HG02884 (cell line): ENCODE data around the gene RPS14.

Source experiments
- ATAC-seq: cut with Tn5 transposase; IDR thresholded peaks from one replicate; pipeline ENCODE4 v1.9.1; 2021; ENCODE audit warnings: mild to moderate bottlenecking, moderate library complexity; ENCODE audit not compliant: unreplicated experiment

RPS14 gene

DNA sequence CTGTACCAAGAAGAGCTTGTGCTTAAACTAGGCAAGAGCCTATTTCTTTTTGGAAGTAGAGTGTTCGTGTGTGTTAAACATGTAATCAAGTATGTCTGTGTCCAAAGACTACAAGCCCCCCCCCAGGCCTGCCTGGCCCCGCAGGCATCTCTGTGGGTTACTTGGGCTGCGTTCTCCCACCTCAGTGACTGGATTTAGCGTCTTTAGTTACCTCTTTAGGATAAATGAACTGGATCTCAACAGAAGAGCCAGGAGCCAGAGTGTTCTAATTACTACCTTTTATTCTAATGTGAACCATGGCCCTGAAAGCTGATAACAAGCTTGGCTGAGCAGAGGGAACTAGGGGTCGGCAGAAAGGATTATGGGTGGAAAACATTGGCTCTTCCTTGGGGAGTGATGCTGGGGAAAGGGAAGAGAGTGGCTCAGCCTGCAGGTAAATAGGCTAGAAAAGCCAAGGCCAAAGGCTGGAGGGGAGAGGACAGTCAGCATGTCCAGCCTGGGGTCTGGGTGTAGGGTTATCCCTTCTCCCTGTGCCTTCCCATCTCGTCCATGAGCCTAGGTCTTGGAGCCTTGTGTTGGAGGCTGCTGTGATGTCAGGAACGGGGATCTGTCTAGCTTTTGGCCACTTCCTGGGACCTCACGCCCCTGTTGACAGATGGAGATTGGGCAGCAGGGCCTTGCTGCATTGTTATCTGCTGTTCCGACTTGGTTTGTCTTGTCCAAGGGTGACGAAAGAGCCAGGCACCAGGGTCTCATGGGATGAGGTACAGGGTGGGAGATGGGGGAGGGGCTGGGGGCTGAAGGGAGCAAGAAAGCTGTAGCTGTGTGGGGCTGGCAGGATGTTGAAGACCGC is 47.9 kb downstream of the RPS14 start:
- no peak for ATAC-seq

DNA sequence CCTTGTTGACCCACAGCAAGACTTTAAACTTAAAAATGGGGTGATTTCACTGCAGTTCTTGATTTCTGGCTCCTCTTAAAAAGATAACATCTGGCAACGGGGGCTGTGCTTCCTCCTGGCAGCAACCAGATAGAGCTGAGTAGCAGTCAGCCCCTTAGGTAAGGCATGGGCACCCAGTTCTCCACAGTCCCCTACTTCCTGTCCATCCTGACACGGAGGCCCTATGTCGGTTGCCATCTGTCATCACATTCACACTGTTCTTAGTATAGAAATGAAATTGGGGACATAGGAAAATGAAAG is 48.5 kb downstream of the RPS14 start:
- no peak for ATAC-seq

DNA sequence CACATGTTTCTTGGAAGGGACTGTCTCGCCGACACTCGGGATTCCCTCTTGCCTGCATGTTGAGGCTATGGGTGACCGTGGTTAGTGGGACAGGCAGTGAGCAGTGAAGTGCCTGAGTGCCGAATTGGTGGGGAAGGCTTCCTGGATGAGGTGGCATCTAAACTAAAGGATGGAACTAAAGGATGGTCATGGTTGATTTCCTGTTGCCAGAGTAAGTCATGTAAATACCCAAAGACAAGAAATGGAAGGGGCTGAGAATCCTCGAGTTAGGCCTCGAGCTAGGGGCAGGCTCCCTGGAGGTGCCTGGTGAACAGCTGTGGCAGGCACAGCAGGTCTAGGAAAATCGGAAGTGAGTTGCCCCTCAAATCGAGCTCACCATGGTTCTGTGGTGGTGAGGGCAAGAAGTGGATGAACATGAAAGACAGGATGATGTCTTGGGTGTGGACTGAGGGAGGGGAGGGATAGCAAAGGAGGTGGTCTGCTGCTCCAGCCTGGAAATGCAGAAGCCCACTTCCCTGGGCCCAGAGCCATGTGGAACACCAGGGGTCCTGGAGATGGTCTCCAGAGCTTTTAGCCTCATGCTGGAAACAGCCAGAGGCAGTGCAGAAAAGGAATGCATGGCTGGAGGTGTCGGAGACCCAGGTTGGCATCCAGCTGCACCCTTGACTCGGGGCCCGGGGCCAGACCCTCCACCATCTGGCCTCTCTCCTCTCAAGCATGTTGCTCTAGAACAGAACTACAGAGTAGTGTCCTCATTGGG is 49.0 kb downstream of the RPS14 start:
- ATAC-seq, result no peak

DNA sequence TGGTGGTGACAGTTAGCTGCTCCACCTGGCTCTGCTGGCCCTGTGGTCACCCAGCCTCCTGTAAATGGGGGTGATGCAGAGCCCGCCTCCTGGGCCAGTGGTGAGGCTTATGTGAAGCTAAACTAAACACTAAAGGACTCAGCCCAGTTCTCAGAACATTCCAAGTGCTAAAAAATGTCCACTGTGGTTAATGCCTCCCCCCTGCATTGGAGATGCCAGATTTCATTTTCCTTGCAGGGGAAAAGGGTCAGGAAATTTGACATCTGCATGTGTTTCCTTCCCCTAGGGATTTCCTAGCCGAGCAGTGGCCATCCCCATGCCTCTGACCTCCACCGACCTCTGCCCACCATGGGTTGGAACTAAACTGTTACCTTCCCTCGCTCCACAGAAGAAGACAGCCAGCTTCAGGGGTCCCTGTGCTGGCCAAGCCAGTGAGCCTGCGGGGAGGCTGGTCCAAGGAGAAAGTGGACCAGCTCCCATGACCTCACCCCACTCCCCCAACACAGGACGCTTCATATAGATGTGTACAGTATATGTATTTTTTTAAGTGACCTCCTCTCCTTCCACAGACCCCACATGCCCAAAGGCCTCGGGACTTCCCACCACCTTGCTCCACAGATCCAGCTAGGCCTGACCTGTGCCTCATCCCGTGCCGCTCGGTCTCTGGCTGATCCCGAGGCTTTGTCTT is 49.9 kb downstream of the RPS14 start:
- peak; percentile 6 for ATAC-seq

DNA sequence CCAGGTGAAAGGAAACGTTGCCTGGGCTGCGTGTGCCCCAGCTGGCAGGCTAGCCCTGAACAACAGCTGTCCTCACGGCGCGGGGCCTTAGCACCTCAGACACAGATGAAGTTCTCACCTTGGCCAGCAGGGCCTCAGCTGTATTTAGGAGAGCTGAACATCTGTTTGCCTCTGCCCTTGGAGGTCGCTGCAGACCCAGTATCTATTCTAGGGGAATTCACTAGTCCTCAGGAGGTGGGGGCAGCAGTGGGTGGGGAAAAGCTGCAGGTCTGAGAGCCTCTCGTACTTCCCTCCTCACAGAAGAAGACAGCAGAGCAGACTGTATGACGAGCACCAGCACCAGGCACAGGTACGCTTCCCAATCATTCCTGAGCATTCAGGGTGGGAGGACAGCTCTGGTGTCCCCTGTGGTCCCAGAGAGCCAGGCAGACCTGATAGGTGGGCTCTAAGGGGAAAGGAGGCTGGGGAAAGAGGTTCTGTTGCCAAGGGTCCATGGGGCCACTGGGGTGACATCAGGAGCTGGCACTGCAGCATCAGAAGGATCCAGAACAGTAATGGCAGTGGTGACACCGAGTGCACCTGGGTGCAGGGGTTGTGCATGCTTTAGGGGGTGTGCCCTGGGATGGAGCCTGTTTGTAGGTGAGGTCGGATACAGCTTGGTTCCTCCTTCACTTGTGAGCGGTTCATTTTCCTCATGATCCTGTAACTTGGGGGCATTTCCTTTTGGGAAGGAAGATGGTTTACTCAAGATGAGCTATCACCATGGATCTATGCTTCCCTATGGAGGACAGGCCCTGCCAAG is 50.6 kb downstream of the RPS14 start:
- peak; percentile 57 for ATAC-seq

DNA sequence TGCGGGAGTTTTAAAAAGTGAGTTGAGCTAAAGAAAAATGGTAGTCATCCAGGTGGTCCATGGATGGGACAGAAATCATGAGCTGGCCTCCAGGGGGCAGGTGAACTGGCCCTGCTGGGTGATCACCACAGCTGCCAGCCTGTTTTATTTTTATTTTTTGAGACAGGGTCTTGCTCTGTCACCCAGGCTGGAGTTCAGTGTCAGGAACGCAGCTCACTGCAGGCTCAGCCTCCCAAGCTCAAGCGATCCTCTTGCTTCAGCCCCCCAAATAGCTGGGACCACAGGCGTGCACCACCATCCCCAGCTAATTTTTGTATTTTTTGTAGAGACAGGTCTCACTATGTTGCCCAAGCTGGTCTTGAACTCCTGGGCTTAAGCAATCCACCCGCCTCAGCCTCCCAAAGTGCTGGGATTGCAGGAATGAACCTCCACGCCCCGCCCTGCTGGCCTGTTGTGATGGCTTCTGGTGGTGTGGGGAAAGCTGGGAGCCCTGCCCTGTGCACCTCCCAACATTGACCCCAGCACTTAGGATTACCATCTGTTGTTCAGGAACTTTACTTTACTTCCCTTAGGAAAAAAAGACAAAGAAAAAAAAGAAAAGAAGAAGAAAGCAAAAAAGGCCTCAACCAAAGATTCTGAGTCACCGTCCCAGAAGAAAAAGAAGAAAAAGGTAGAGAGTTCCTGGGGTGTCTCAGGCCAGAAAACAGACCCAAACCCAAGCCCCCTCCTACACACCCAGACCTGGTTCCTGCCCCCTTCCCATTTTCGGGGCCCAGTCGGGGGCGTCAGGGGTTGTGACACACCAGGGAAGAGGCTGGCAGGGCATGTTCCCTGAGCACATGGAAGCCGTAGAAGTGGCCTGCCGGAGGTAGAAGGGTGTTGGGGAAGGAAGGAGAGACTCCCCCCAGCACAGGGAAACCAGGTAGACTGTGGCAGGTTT is 51.5 kb downstream of the RPS14 start:
- ATAC-seq, result no peak

DNA sequence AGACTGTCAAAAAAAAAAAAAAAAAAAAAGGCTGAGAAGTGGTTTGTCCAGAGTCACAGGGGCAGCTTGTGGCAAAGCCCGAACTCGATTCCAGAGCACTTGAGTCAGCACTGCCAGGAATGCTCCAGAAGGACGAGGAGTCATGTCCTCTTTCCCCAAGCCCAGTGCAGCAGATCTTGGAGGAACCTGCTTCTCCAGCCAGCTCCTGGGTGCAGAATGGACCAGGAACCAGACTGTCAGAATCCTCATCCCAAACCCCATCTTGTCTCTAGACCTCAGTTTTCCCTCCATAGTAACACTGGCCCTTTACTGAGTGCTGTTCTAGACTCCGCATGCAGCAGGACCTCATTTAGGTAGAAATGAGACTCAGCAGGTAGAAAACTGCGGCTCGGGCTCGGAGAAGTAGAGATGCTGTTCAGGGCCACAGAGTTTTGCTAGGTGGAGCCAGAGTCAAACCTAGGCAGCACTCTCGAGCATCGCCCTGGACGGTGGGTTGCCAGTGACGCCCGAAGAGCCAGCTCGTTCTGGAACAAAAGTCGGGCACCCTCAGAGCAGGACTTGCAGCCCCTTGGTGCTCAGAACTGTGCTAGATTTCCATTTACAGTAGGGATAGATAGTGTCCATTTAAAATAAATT is 52.3 kb downstream of the RPS14 start:
- ATAC-seq, result no peak

DNA sequence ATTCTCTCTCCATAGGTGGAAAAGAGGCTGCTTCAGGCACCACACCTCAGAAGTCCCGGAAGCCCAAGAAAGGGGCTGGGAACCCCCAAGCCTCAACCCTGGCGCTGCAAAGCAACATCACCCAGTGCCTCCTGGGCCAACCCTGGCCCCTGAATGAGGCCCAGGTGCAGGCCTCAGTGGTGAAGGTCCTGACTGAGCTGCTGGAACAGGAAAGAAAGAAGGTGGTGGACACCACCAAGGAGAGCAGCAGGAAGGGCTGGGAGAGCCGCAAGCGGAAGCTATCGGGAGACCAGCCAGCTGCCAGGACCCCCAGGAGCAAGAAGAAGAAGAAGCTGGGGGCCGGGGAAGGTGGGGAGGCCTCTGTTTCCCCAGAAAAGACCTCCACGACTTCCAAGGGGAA is 53.3 kb downstream of the RPS14 start:
- no peak for ATAC-seq

DNA sequence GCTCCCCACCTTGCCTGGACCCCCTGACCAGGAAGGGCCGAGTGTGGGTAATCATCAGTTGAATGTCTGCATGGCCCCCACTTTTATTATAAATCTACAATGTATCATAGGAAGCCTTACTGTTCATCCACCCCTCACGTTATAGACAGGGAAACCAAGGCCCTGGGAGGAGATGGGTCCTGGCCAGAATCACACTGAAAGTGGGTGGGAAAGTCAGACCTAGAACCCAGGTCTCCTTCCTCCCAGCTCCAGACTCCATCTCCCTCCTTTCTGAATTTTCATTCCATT is 53.9 kb downstream of the RPS14 start:
- ATAC-seq, result no peak

DNA sequence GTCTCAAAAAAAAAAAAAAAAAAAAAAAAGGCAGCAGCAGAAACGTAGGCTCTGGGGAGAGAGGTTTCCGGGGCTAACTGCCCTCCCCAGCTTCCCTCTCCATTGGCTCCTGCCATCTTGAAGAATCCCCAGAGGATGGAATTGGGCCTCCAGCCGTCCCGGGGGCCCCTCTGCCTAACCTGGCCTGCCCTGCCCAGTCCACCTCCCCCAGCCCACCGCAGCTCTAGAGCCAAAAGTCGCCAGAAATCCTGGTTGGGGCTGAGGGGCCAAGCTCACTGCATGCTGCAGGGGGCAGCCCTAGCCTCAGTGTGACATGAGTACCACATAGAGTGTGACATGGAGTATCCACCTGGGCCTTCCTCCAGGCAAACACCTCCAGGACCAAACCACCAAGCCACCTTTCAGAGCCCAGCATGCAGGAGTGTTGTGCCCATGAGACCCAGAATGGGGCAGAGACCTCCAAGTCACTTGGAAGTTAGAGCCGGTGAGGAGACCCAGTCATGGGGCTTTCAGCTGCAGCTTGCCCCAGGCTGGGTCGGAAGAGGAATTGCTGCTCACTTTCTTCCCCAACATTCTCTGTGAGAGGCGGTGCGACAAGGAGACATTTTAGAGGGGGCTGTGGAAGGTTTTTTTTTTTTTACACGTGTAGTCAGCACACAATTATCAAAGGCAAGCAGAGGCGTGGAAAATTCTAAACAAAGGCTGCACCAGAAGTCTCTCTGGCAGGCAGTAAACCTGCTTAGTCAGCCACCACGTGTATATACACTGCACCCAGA is 54.4 kb downstream of the RPS14 start:
- ATAC-seq, result no peak

DNA sequence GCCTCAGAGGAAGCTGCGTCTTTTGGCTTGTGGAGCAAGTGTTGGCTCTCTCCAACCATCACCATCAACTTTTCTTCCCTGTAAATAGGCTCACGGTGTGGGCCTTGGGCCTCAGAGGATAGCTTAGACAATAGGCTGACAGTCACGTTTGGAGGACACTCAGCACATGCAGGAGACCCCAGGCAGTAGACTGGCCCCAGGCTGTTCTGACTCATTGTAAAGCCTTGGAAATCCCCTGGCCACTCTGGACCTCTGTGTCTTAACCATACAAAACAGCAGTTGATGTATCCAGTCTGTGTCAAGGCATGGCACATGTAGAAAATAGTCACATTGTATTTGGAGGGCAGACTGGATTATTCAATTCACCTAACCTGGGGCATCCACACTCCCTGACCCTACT is 55.4 kb downstream of the RPS14 start:
- peak; percentile 37 for ATAC-seq

DNA sequence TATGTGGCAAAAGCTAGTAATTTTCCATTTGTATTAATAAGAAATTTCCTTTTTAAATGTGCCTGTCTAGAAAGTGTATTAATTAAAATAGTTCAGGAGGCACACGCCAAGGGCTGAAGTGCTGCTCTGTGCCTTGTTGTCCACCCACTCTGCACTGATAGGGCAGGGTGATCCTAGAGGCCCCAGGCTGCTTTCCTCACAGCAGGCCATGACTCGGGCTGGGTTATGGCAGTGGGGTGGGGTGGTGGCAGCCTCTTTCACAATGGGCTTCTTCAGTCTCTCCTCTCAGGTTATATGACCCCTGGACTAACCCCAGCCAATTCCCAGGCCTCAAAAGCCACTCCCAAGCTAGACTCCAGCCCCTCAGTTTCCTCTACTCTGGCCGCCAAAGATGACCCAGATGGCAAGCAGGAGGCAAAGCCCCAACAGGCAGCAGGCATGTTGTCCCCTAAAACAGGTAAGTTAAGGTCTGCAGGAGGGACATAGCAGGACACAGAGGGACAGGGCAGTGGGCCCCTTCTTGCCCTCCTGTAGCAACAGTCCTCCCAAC is 56.4 kb downstream of the RPS14 start:
- ATAC-seq, result no peak

DNA sequence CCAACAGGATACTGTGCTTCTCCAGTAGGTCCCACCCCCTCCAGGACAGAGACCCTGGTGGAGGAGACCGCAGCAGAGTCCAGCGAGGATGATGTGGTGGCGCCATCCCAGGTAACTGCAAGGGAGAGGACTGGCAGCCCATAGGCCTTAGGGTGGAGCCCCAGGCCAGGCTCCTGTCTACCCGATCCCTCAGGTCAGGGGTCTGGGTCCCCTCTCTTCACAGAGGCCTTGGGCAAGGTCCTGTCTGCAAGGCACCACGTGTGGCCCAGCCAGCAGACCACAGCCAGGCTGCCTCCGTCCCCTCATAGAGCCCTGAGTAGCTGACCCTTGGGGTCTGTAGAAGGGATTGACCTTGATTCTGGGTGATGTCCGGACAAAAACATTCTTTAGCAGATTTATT is 56.9 kb downstream of the RPS14 start:
- no peak for ATAC-seq
